GM19463 (cell line): ENCODE results near the gene SLC35G1.

Experiments
- ATAC-seq: cut with Tn5 transposase; IDR thresholded peaks from one replicate; pipeline ENCODE4 v1.9.1; 2021; ENCODE audit warnings: mild to moderate bottlenecking, moderate library complexity; ENCODE audit not compliant: unreplicated experiment

The SLC35G1 gene

DNA sequence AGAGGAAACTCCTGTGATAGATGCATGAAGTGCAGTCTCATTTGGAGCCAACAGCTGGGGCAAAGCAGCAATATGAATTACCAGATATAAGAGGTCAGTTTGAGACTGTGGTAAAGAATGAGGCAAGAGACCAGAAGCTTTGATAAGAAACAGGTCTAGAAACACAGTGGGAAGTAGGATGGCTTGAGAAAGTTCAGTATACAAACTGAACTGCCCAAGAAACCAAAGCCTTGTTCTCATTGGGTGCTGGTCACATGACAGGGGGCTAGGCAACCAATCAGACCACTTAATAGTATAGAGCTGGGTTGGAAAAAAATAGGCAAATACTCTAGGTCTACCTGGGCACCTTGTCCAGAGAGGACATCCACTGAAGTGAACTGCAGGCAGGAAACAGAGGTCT is 53.7 kb downstream of the SLC35G1 start:
- ATAC-seq, result no peak

GRCh38 chr10:93951905-93952304 is 58.1 kb downstream of the SLC35G1 start:
- ATAC-seq, result no peak
